GM10248 (cell line): ENCODE measurements around the gene EYA3.

ENCODE experiments used
- CTCF ChIA-PET: fragments of 300-600 bp; sonication (Branson Sonifier 250); formaldehyde crosslinking; extraction: SDS; loops from one replicate; lab custom pipeline; 2021; ENCODE audit warnings: antibody characterized with exemption; lab: Yijun Ruan, JAX
- POLR2A ChIA-PET: fragments of 350-650 bp; sonication (Branson Sonifier 250); formaldehyde crosslinking; extraction: SDS; loops from one replicate; lab custom pipeline; 2020; ENCODE audit warnings: antibody characterized with exemption; lab: Yijun Ruan, JAX
- DNase-seq: peaks from one replicate; pipeline ENCODE4 v3.0.0; 2012; ENCODE audit errors: extremely low spot score
- CTCF ChIP-seq: IDR thresholded peaks from 2 replicates; pipeline ENCODE4 v1.5.1; 2012; ENCODE audit warnings: mild to moderate bottlenecking, low read depth; ENCODE audit errors: extremely low read depth, missing control alignments, control extremely low read depth

EYA3 gene

GRCh38 chr1:27958513-27958912 is 129.9 kb downstream of the EYA3 start:
- CTCF ChIA-PET: interaction anchor here (1.4 to 1.9 kb wide), 4 partner anchors 13 to 251 kb away, joined by 4 to 8 read pairs (median 4); no protein-coding TSS in a partner anchor
- POLR2A ChIA-PET: no interaction called here
- TF ChIP-seq CTCF: no peak
- DNase-seq: no peak

- CTCF ChIA-PET: interaction anchor here (1.4 to 1.8 kb wide), 3 partner anchors 17 to 100 kb away, joined by 4 to 6 read pairs (median 5); no protein-coding TSS in a partner anchor
- DNase-seq: no peak
- POLR2A ChIA-PET: no interaction called here
- TF ChIP-seq CTCF: no peak
These were observed 130.8 kb downstream of the EYA3 start for GRCh38 chr1:27957655-27958054.

- no peak for DNase-seq
- POLR2A ChIA-PET: no interaction called here
- CTCF ChIA-PET: interaction anchor here (1.5 to 2.6 kb wide), 2 partner anchors 16 to 99 kb away, joined by 6 to 16 read pairs; no protein-coding TSS in a partner anchor
- no peak for TF ChIP-seq CTCF
These were observed 131.6 kb downstream of the EYA3 start for GRCh38 chr1:27956761-27957160.

GRCh38 chr1:27955076-27955475 is 133.3 kb downstream of the EYA3 start:
- CTCF ChIA-PET: interaction anchor here (0.7 to 2.6 kb wide), 4 partner anchors 15 to 95 kb away, joined by 3 to 16 read pairs (median 3); no protein-coding TSS in a partner anchor
- no peak for TF ChIP-seq CTCF
- POLR2A ChIA-PET: no interaction called here
- DNase-seq: no peak

GRCh38 chr1:27954186-27954585 is 134.2 kb downstream of the EYA3 start:
- TF ChIP-seq CTCF: no peak
- CTCF ChIA-PET: interaction anchor here (2.6 kb wide), 1 partner anchor 14 kb away, joined by 16 read pairs; no protein-coding TSS in a partner anchor
- DNase-seq: no peak
- POLR2A ChIA-PET: no interaction called here

GRCh38 chr1:27952147-27952546 is 136.3 kb downstream of the EYA3 start:
- TF ChIP-seq CTCF: no peak
- ChIA-PET POLR2A (no interaction called here), CTCF (interaction anchor here (0.9 to 2.4 kb wide), 4 partner anchors 12 to 60 kb away, joined by 3 to 17 read pairs (median 4); no protein-coding TSS in a partner anchor)
- no peak for DNase-seq
